ENCODE data around the gene APEH.
A peak's percentile ranks its signal among the peaks of the same experiment; 100 is the strongest.

Gene APEH

DNA sequence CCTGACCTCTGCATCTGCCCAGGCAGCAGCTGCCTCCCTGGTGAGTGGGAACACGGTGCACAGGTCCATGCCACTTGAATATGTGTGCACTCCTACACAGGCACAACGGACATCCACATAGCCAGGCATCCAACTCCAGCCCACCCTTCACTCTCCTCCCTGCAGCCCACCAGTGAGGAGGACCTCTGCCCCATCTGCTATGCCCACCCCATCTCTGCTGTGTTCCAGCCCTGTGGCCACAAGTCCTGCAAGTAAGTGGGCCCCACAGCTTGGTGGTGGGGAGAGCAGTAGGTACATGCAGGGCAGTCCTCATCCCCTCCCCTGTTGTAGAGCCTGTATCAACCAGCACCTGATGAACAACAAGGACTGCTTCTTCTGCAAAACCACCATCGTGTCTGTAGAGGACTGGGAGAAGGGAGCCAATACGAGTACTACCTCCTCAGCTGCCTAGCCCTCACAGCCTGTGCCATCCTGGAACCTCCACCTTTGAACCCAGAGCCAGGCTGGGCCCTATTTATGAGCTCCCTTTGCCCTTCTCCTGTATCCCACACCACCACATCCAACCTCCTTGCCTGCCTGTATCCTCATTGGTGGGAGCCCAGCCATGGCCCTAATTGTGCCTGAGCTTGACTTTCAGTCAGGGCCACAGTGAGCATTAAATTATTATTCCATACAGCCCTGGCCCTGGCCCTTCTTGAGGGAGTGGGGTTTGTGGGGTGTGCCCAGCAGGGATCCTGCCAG is 46.9 kb downstream of the APEH start:
- H3K4me3 ChIP-seq (ENCODE audit: low read depth, low read length) = no peak overlapping the region
- no peak for DNase-seq (ENCODE audit: low read depth)

DNA sequence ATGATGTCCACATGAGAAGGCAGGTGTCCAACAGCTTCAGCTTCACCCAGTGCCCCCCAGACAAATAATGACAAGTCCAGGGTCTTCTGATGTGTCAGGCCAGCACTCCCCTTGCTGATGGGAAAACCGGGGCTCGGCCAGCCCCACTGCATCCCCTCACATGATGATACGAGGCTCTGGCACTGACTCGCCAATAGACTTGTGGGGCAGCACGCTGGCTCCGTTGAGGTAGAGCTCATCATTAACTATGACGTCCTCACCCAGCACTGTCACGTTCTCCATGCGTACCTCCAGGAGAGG is 47.4 kb downstream of the APEH start:
- DNase-seq (ENCODE audit: low read depth) = no peak
- no peak overlapping the region for H3K4me3 ChIP-seq (ENCODE audit: low read depth, low read length)

DNA sequence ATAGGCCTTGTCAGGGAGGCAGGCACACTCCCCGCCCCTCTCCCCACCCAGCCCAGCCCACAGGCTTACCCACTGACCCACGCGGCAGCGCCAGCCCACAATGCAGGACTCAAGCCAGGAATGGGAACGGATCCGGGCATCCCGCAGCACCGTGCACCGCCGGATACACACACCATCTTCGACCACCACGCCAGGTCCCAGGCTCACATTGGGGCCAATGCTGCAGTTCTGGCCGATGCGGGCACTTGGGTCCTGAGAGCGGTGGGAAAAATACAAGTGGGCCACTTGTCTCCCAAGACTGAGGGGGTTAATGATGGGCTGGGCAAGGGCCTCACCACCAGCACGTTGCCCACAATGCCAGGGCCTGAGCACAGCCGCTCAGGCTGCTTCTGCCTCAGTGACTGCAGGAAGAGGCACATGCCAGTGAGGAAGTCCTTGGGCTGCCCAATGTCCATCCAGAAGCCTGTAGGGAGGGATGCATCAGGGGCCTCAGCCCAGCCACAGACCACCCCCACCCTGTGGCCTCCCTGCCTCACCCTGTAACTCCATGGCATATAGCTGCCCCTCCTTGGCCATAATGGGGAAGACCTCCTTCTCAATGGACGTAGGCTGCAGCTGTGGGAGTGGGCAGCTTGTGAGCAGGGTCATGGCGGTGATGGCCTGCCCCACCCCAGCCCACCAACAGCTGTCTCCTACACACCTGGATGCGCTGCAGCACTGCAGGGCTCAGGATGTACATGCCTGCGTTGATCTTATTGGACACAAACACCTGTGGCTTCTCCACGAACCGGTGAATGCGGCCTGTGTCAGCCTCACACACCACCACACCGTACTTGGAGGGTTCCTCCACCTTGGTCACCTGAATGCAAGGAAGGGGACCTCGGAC is 48.0 kb downstream of the APEH start:
- H3K4me3 ChIP-seq (ENCODE audit: low read depth, low read length) = peak overlapping the region; percentile 99
- no peak for DNase-seq (ENCODE audit: low read depth)

DNA sequence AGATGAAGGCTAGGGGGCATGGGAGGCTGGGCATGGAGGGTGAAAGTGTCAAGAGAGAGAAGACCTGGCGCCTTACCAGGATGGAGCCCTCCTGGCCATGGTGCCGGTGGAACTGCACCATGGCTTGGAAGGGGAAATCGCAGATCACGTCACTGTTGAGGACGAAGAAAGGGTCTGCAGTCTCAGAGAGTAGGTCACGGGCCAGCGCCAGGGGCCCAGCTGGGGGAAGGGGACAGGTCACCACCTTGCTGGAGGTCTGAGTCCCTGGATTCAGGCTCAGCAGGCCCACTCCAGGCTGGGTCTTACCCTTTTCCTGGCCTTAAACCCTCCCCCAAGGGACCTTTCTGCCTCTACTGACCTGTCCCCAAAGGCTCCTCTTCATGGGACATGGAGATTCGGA is 48.7 kb downstream of the APEH start:
- no peak for DNase-seq (ENCODE audit: low read depth)
- H3K4me3 ChIP-seq (ENCODE audit: low read depth, low read length) = peak overlapping the region; percentile 99

DNA sequence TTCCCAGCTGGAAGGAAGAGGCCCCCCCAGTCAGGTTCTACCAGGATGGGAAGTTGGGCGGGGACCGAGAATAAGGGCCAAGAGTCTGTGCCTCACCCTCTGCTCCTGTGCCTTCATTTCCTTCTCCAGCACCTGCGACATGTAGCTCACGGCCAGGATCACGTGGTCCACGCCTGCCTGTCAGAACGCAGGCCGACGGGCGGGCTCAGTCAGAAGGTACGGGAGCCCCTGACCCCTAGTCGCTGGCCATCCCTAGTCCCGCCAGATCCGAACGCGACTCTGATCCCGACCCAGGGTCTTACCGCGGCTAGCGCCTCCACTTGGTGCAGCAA is 49.1 kb downstream of the APEH start:
- no peak for DNase-seq (ENCODE audit: low read depth)
- H3K4me3 ChIP-seq (ENCODE audit: low read depth, low read length) = peak overlapping the region; percentile 99

DNA sequence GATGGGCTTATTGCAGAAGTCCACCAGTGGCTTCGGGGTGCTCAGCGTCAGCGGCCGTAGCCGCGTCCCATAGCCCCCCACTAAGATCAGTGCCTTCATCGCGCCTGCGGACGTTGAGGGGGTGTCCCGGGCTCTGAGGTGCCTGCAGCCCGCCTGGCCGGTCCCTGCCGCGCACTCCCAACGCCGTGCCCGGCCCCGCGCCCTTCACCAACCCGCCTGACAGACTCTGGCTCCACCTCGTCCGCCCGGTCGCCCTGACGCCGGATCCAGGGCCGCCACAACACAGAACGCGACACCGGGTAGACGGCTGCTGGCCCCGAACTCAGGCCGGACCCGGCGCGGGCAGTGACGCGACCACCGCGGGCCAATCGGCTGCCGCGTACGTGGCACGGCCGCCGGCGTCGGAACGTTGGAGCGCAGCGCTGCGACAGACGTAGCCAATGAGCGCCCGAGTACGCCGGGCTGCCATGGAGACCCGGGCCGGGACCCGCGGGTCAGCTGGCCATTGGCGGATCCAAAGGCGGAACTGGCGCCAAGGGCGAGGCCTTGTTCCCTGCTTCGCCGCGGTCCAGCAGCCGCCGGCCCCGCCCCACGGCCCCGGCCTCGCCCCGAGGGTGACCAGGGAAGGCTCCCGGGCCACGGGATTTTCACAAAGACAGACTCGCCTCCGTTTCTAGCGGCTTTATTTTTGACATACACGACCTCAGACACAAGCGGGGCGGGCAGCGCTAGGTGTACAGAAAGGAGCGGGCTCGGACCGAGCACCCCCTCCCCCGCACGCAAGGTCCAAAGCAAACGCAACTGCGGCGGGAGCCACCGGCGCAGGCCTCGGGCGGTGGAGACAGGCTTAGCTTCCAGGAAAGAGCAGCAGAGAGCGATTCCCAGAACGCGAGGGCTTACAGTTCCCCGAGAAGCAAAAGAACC is 49.7 kb downstream of the APEH start, which contains the start of gene GMPPB:
GMPPB (minus strand) TSS at position 324 of the 924 bp plus-strand sequence; CDS start at position 99, 225 bp downstream.
- H3K4me3 ChIP-seq (ENCODE audit: low read depth, low read length) = peak within 1 kb of the TSS; percentile 99
- peak; percentile 87 for DNase-seq (ENCODE audit: low read depth)

DNA sequence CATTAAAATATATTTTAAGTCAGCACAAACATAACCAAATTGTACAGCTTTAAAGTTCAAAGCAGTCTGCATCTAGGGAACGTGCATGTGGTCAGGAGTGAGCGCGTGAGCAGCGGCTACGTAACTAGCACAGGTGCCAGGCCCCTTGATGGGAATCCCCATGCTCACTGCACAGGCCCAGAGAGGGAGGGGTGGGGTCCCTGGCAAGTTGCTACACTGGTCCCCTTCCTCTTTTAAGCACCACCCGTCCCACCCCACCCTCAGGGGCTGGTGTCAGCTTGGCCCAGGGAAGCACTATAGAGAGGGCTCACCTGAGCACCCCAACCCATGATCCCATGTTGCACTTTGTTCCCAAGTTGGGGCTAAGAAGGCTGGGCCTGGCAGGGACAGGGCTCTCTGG is 50.4 kb downstream of the APEH start:
- no peak for DNase-seq (ENCODE audit: low read depth)

DNA sequence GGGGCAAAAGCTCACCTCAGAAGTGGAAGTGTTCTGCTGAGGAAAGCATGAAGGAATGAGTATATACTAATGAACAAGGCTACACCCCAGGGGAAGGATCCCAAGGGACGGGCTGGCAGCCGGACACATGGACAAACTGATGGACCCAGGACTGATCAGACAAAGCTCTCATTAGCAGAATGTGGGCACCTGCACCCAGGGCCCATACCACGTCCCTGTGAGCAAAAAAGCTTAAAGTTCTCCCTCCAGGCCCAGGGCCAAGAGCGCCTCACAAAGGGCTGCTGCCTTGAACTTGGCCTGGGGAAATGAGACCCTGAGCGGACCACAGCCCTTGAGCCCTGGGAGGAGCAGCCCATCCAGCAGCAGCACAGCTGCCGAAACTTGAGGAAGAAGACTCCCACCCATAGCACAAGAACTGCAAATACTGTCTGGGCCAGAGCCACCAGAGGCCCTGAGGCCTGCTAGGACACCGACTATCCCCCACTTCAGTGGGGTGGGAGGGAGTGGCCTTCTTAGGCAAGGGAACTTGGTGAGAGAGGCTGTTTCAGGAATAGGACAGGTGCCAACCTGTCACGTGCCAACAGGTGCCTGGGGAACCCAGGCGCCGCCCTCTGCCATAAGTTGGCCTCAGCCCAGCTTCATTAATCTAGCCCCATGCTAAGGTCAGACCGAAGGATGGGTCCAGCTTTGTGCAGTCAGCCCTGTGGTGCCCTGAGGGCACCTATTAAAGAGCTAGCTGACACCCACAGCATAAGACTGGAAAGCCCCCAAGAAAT is 51.9 kb downstream of the APEH start:
- DNase-seq (ENCODE audit: low read depth) = no peak
- no peak overlapping the region for H3K4me3 ChIP-seq (ENCODE audit: low read depth, low read length)

More for the DNA sequence above, 50.4 kb downstream of the APEH start:
- H3K4me3 ChIP-seq (ENCODE audit: low read depth, low read length) = peak overlapping the region; percentile 99

DNA sequence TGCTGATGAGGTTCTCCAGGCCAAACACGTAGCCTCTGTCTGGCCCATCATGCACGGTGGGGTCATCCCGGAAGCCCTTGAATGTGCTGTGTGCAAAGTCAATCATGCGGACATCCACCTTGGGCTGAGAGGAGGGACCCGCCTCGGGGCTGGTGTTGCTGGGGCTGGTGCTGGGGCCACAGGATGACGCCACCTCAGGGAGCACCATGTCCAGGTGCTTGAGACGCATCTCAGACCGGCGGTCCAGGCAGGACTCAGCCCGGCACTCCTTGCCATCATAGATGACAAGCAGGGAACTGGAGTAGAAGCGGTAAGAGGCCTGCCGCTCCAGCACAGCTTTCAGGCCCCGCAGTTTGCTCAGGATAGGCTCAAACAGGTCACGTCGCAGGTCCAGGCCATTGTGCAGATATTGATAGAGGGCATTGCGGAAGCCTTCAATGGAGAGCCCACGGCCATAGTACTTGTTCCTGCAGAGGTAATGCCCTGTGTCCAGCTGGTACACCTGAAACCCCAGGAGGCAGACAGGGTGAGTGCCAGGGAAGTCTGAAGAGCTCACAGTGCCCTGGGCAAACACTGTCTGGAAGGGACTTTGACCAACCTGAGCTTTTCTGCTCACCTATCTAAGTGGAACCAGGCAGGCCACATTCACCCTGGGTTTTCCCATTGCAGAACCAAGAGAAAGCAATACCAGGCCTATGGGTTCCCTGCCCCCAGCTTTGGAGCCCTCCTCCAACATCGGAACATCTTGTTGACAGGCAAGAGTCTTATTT is 53.2 kb downstream of the APEH start:
- no peak overlapping the region for H3K4me3 ChIP-seq (ENCODE audit: low read depth, low read length)
- DNase-seq (ENCODE audit: low read depth) = no peak

DNA sequence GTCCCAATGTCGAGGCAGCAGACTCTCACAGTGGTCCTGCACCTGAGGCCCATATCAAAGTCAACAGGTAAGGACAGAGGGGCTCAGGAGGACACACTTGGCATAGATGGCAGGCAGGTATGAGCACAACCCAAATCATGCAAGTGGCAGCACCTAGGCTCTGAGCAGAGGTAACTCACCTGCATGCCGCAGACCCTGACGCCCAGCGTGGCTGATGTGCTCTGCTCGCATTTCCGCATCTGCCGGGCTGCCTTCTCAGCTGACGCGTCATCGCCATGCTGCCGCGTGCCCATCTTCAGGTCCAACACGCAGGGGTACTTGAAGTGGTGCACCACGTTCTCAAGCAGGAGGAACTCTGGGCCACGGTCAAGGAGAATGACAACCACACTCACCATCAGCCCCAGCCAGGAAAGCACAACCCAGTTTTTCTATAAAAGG is 53.8 kb downstream of the APEH start:
- H3K4me3 ChIP-seq (ENCODE audit: low read depth, low read length) = no peak overlapping the region
- no peak for DNase-seq (ENCODE audit: low read depth)

DNA sequence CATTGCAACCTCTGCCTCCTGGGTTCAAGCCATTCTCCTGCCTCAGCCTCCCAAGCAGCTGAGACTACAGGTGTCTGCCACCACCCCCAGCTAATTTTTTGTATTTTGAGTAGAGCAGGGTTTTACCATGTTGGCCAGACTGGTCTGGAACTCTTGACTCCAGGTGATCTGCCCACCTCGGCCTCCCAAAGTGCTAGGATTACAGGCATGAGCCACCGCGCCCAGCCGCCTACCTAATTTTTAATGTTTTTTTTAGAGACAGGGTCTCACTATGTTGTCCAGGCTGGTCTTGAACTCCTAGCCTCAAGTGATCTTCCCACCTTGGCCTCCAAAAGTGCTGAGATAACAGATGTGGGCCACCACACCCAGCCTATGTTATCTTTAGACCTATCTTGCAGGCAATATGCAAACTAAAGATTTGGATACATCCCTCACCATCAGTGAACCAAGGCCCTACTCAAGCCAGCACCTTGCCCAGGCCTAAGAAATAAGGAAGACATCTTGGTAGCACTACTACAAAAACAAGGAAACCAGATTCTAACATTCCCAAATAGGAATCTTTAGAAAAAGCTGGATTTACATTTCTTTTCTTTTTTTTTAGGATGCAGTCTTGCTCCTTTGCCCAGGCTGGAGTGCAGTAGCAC is 55.9 kb downstream of the APEH start:
- no peak overlapping the region for H3K4me3 ChIP-seq (ENCODE audit: low read depth, low read length)

DNA sequence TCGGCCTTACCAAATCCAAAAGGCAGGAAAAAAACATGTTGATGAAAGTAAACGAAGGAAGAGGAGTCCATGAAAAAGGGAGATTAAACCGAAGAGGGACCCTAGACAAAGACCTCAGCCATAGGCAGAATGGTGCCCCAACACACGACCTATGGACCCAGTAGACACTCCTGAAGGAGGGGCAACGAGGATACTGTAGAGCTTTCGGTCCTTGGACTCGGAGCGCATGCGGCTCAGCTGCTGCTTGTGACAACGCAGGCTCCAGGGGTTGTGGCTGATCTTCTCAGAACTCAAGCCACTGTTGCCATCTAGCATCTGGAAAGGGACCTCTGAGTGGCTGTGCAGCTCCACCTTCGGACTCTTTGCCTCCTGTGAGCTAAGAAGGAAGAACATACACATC is 58.4 kb downstream of the APEH start:
- no peak for DNase-seq (ENCODE audit: low read depth)
- H3K4me3 ChIP-seq (ENCODE audit: low read depth, low read length) = no peak overlapping the region

More for the DNA sequence above, 55.9 kb downstream of the APEH start:
- DNase-seq (ENCODE audit: low read depth) = no peak

DNA sequence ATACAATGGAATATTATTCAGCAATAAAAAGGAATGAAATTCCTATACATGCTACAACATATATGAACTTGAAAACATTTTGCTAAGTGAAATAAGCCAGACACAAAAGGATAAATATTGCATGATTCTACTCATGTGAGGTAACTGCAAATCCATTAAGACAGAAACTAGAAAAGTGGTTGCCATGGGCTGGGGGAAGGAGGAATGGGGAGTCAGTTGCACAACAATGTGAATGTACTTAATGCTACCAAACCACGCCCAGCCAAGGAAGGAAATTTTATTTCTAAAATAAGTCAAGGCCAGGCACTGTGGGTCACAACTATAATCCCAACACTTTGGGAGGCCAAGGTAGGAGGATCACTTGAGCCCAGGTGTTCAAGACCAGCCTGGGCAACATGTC is 59.4 kb downstream of the APEH start:
- no peak overlapping the region for H3K4me3 ChIP-seq (ENCODE audit: low read depth, low read length)
- DNase-seq (ENCODE audit: low read depth) = no peak
